ENCODE data around the gene KDELR3. TPM values are rescaled to one million over a fixed set of nuclear protein-coding genes. Genes with fewer than 3 reads are reported as not detected.

The KDELR3 gene
- polyA plus RNA-seq, 1 of the 3 experiments (the other 2 are of a cell fraction): 17.1 TPM

DNA sequence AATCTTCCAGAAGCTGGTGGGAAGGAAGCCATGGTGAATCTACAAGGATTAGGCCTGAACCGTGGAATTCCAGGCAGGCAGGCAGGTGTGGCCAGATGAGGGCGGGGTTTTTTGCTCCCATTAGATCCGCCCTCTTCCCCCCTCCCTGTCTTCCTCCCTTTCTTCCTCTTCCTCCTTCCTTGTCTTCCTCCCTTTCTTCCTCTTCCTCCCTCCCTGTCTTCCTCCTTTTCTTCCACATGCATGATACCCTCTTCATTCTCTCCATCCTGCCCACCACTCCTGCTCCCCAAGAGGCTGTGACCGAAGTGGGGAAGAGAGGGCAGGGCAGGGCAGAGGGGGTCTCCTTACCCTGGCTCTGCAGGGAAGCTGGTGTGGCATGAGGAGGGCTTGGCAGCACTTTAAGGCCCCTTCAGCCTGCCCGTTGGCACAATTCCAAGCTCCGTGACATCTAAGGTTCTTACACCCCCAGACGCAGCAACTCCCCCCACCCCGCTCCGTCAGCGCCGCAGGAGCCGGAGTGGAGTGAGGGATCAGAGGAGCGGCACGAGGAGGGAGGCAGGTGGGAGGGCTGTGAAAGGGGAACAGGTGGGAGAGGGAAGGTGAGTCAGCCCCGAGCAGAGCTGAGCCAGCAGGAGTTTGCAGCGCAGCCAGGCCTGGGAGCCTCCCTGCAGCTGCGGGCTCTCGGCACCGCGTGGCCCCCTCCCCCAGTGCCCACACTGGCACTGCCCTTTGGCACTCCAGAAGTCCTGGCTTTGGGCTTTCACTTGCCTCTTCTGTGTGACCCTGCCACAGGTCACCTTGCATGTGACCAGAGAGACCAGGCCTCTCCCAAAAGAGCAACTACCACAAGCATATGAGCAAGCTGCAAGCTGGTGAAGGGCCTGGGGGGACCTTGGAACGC is 45.0 kb upstream of the KDELR3 start:
- Histone ChIP-seq H3K4me2 (no peak overlapping the region), H3K4me1 (ENCODE audit: control insufficient read depth in 1 of 2, insufficient read depth in 2 of 2, low read depth in 1 of 2, low read length in 1 of 2) (no peaks in the 10 kb centered on the region), H2AFZ (ENCODE audit: low read depth) (no peak overlapping the region), H3K27ac (ENCODE audit: low read depth in 2 of 2, low read length in 1 of 2) (no peak overlapping the region), H3K36me3 (replicated peaks in 1 of 2; ENCODE audit: control insufficient read depth in 1 of 2, insufficient read depth in 2 of 2, low read length in 1 of 2) (no peaks in the 10 kb centered on the region), H4K20me1 (ENCODE audit: insufficient read depth) (no peaks in the 10 kb centered on the region), H3K79me2 (ENCODE audit: insufficient read depth) (no peaks in the 10 kb centered on the region), H3K4me3 (ENCODE audit: low read depth in 2 of 2, low read length in 1 of 2) (no peak overlapping the region), H3K9me3 (no peaks in the 10 kb centered on the region), H3K27me3 (ENCODE audit: insufficient read depth) (no peaks in the 10 kb centered on the region), H3K9ac (no peak overlapping the region), H3F3A (replicated peaks; ENCODE audit: insufficient read depth) (no peaks in the 10 kb centered on the region), H3K9me2 (no peaks in the 10 kb centered on the region)
- WGBS (ENCODE audit: low lambda C conversion rate): 90% methylated on average over 10 of the region's 21 CpGs
- no peak for TF ChIP-seq GATA2 (CRISPR knock-in tag; IDR thresholded peaks at IDR 0.05)
- TF ChIP-seq NFIC (IDR thresholded peaks at IDR 0.05; ENCODE audit: borderline replicate concordance): no peak
- TF ChIP-seq SMC3 (IDR thresholded peaks at IDR 0.05; ENCODE audit: low read depth, low read length): no peak
- TF ChIP-seq RFX5 (IDR thresholded peaks at IDR 0.05; ENCODE audit: low read length): no peak
- no peak for TF ChIP-seq YY1 (IDR thresholded peaks at IDR 0.05; ENCODE audit: low read depth)
- TF ChIP-seq, protein P1, sequence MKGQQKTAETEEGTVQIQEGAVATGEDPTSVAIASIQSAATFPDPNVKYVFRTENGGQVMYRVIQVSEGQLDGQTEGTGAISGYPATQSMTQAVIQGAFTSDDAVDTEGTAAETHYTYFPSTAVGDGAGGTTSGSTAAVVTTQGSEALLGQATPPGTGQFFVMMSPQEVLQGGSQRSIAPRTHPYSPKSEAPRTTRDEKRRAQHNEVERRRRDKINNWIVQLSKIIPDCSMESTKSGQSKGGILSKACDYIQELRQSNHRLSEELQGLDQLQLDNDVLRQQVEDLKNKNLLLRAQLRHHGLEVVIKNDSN (IDR thresholded peaks at IDR 0.05; ENCODE audit: borderline replicate concordance, low read depth): no peak
- TF ChIP-seq FOXM1 (IDR thresholded peaks at IDR 0.05; ENCODE audit: low read depth): no peak
- TF ChIP-seq, protein P2, sequence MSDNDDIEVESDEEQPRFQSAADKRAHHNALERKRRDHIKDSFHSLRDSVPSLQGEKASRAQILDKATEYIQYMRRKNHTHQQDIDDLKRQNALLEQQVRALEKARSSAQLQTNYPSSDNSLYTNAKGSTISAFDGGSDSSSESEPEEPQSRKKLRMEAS (IDR thresholded peaks at IDR 0.05; ENCODE audit: low read depth): no peak
- TF ChIP-seq RXRA (IDR thresholded peaks at IDR 0.05; ENCODE audit: borderline replicate concordance, low read depth): no peak
- TF ChIP-seq RCOR1 (IDR thresholded peaks at IDR 0.05; ENCODE audit: low read length): no peak
- no peak for TF ChIP-seq GABPA (IDR thresholded peaks at IDR 0.05; ENCODE audit: low read depth)
- TF ChIP-seq, protein P3, sequence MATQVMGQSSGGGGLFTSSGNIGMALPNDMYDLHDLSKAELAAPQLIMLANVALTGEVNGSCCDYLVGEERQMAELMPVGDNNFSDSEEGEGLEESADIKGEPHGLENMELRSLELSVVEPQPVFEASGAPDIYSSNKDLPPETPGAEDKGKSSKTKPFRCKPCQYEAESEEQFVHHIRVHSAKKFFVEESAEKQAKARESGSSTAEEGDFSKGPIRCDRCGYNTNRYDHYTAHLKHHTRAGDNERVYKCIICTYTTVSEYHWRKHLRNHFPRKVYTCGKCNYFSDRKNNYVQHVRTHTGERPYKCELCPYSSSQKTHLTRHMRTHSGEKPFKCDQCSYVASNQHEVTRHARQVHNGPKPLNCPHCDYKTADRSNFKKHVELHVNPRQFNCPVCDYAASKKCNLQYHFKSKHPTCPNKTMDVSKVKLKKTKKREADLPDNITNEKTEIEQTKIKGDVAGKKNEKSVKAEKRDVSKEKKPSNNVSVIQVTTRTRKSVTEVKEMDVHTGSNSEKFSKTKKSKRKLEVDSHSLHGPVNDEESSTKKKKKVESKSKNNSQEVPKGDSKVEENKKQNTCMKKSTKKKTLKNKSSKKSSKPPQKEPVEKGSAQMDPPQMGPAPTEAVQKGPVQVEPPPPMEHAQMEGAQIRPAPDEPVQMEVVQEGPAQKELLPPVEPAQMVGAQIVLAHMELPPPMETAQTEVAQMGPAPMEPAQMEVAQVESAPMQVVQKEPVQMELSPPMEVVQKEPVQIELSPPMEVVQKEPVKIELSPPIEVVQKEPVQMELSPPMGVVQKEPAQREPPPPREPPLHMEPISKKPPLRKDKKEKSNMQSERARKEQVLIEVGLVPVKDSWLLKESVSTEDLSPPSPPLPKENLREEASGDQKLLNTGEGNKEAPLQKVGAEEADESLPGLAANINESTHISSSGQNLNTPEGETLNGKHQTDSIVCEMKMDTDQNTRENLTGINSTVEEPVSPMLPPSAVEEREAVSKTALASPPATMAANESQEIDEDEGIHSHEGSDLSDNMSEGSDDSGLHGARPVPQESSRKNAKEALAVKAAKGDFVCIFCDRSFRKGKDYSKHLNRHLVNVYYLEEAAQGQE (IDR thresholded peaks at IDR 0.05; ENCODE audit: low read depth, low read length): no peak
- no peak for TF ChIP-seq FOXJ3 (CRISPR knock-in tag; IDR thresholded peaks at IDR 0.05)
- no peak for TF ChIP-seq EZH2phosphoT487 (IDR thresholded peaks at IDR 0.05; ENCODE audit: borderline replicate concordance, low read depth)
- TF ChIP-seq TAF1 (IDR thresholded peaks at IDR 0.05; ENCODE audit: borderline replicate concordance, low read depth, low read length): no peak
- TF ChIP-seq TEAD4 (IDR thresholded peaks at IDR 0.05; ENCODE audit: borderline replicate concordance, insufficient read depth): no peak
- TF ChIP-seq, protein P4, sequence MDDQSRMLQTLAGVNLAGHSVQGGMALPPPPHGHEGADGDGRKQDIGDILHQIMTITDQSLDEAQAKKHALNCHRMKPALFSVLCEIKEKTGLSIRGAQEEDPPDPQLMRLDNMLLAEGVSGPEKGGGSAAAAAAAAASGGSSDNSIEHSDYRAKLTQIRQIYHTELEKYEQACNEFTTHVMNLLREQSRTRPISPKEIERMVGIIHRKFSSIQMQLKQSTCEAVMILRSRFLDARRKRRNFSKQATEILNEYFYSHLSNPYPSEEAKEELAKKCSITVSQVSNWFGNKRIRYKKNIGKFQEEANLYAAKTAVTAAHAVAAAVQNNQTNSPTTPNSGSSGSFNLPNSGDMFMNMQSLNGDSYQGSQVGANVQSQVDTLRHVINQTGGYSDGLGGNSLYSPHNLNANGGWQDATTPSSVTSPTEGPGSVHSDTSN (IDR thresholded peaks at IDR 0.05): no peak
- TF ChIP-seq RAD21 (IDR thresholded peaks at IDR 0.05; ENCODE audit: low read length): no peak
- ChIA-PET POLR2A (no interaction called here), CTCF (no interaction called here)
- no peak for DNase-seq
